SK-N-SH treated with all-trans-retinoic acid at 6 μM for 48 hours (cell line): ENCODE results near the gene SOX5.

Experiments used
- ARNTL ChIP-seq: fragments of 450-650 bp; formaldehyde crosslinking; IDR thresholded peaks from 2 replicates; pipeline ENCODE4 v1.5.0; 2020; ENCODE audit warnings: low read depth, mild to moderate bottlenecking, moderate library complexity, borderline replicate concordance
- BACH2 ChIP-seq: fragments of 250-450 bp; sonication (Bioruptor Pico); IDR thresholded peaks from 2 replicates; pipeline ENCODE4 v1.9.0; 2021; ENCODE audit warnings: mild to moderate bottlenecking, borderline replicate concordance
- CSDC2 ChIP-seq: fragments of 250-450 bp; sonication (Bioruptor Pico); IDR thresholded peaks from 2 replicates; pipeline ENCODE4 v1.5.0; 2020; ENCODE audit warnings: mild to moderate bottlenecking, moderate library complexity
- ISL1 ChIP-seq: fragments of 250-450 bp; sonication (Bioruptor Pico); IDR thresholded peaks from 2 replicates; pipeline ENCODE4 v2.1.2; 2022; ENCODE audit warnings: mild to moderate bottlenecking, moderate library complexity
- OSR1 ChIP-seq: fragments of 250-450 bp; sonication (Bioruptor Pico); IDR thresholded peaks from 2 replicates; pipeline ENCODE4 v1.8.0; 2022; ENCODE audit warnings: moderate library complexity, mild to moderate bottlenecking, inconsistent platforms
- RARB ChIP-seq: fragments of 250-450 bp; sonication (Bioruptor Pico); IDR thresholded peaks from 2 replicates; pipeline ENCODE4 v1.8.0; 2021; ENCODE audit warnings: mild to moderate bottlenecking, moderate library complexity
- SNAI2 ChIP-seq: fragments of 250-450 bp; sonication (Bioruptor Pico); IDR thresholded peaks from 2 replicates; pipeline ENCODE4 v1.5.0; 2020; ENCODE audit warnings: mild to moderate bottlenecking, moderate library complexity
- ZFP3 ChIP-seq: fragments of 250-450 bp; sonication (Bioruptor Pico); IDR thresholded peaks from 2 replicates; pipeline ENCODE4 v1.5.0; 2020; ENCODE audit warnings: mild to moderate bottlenecking, moderate library complexity
- ZFP30 ChIP-seq: fragments of 450-650 bp; formaldehyde crosslinking; IDR thresholded peaks from 2 replicates; pipeline ENCODE4 v1.5.0; 2022; ENCODE audit warnings: mild to moderate bottlenecking, moderate library complexity
- ZNF565 ChIP-seq: fragments of 450-650 bp; formaldehyde crosslinking; conservative IDR thresholded peaks from 2 replicates; pipeline ENCODE4 v1.5.0; 2020; ENCODE audit warnings: low read depth, mild to moderate bottlenecking, moderate library complexity
- TF ChIP-seq, protein P1 (sequence below): fragments of 250-450 bp; sonication (Bioruptor Pico); IDR thresholded peaks from 2 replicates; pipeline ENCODE4 v1.8.0; 2020; ENCODE audit warnings: mild to moderate bottlenecking, moderate library complexity, borderline replicate concordance
- TF ChIP-seq, protein P2 (sequence below): fragments of 250-450 bp; sonication (Bioruptor Pico); IDR thresholded peaks from 2 replicates; pipeline ENCODE4 v1.5.1; 2021; ENCODE audit warnings: mild to moderate bottlenecking, moderate library complexity
- TF ChIP-seq, protein P3 (sequence below): fragments of 250-450 bp; sonication (Bioruptor Pico); IDR thresholded peaks from 2 replicates; pipeline ENCODE4 v1.5.1; 2020; ENCODE audit warnings: low read depth, mild to moderate bottlenecking, moderate library complexity

DNA sequence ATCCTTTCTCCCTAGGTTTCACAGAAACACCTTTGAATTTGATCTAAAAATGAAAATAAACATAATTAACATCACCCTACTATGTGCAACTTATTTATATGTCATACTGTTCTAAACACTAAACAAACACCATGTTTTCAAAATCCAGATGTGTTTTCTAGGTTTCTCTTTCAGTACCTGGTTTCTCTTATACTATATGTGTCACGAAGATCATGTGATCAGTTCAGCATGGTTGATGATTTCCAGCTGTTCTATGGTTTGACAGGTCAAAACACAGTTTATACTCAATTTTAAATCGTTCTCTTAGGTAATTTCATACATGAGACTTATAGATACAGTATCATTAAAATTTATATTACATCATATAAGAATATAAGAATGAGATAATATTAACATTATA lies 373.1 kb downstream of the SOX5 start:
- TF ChIP-seq ZFP3 (CRISPR knock-in tag) = no peak
- no peak for TF ChIP-seq ARNTL (CRISPR knock-in tag)
- TF ChIP-seq OSR1 (CRISPR knock-in tag) = no peak
- no peak for TF ChIP-seq ISL1 (CRISPR knock-in tag)
- TF ChIP-seq, protein P1, sequence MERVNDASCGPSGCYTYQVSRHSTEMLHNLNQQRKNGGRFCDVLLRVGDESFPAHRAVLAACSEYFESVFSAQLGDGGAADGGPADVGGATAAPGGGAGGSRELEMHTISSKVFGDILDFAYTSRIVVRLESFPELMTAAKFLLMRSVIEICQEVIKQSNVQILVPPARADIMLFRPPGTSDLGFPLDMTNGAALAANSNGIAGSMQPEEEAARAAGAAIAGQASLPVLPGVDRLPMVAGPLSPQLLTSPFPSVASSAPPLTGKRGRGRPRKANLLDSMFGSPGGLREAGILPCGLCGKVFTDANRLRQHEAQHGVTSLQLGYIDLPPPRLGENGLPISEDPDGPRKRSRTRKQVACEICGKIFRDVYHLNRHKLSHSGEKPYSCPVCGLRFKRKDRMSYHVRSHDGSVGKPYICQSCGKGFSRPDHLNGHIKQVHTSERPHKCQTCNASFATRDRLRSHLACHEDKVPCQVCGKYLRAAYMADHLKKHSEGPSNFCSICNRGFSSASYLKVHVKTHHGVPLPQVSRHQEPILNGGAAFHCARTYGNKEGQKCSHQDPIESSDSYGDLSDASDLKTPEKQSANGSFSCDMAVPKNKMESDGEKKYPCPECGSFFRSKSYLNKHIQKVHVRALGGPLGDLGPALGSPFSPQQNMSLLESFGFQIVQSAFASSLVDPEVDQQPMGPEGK = no peak
- TF ChIP-seq SNAI2 (CRISPR knock-in tag) = no peak
- TF ChIP-seq RARB (CRISPR knock-in tag) = no peak
- no peak for TF ChIP-seq CSDC2 (CRISPR knock-in tag)
- TF ChIP-seq, protein P2, sequence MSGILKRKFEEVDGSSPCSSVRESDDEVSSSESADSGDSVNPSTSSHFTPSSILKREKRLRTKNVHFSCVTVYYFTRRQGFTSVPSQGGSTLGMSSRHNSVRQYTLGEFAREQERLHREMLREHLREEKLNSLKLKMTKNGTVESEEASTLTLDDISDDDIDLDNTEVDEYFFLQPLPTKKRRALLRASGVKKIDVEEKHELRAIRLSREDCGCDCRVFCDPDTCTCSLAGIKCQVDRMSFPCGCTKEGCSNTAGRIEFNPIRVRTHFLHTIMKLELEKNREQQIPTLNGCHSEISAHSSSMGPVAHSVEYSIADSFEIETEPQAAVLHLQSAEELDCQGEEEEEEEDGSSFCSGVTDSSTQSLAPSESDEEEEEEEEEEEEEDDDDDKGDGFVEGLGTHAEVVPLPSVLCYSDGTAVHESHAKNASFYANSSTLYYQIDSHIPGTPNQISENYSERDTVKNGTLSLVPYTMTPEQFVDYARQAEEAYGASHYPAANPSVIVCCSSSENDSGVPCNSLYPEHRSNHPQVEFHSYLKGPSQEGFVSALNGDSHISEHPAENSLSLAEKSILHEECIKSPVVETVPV (CRISPR knock-in tag) = no peak
- TF ChIP-seq, protein P3, sequence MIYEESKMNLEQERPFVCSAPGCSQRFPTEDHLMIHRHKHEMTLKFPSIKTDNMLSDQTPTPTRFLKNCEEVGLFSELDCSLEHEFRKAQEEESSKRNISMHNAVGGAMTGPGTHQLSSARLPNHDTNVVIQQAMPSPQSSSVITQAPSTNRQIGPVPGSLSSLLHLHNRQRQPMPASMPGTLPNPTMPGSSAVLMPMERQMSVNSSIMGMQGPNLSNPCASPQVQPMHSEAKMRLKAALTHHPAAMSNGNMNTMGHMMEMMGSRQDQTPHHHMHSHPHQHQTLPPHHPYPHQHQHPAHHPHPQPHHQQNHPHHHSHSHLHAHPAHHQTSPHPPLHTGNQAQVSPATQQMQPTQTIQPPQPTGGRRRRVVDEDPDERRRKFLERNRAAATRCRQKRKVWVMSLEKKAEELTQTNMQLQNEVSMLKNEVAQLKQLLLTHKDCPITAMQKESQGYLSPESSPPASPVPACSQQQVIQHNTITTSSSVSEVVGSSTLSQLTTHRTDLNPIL (CRISPR knock-in tag) = no peak
- no peak for TF ChIP-seq ZNF565 (CRISPR knock-in tag)
- TF ChIP-seq ZFP30 (CRISPR knock-in tag) = no peak
- no peak for TF ChIP-seq BACH2 (CRISPR knock-in tag)
